Measurements from ENCODE around the gene BBS12. TPM values are rescaled to one million over a fixed set of nuclear protein-coding genes. Genes with fewer than 3 reads are reported as not detected.

The BBS12 gene
- total RNA-seq, 6 experiments from 2014 or later: 0.25 to 1.1 (median 0.65) TPM

GRCh38 chr4:122716825-122717448 is 15.6 kb upstream of the BBS12 start:
- WGBS (ENCODE audit: insufficient coverage, low coverage, low lambda C conversion rate, missing lambda C conversion rate): 10% methylated on average over 4 of the region's 4 CpGs
- peak; percentile 89 to 94 (median 91) for ATAC-seq
- no peaks in the 10 kb centered on the region for H3K9me3 ChIP-seq
- no peak overlapping the region for H3K27ac ChIP-seq
- intact Hi-C loops (cut with DNase I): no loop called here
- no peak for TF ChIP-seq POLR2A (IDR thresholded peaks at IDR 0.05)
- peak; percentile 48 to 87 (median 82) for TF ChIP-seq CTCF (IDR thresholded peaks at IDR 0.05)
- peak; percentile 65 to 72 (median 69) for DNase-seq
- no peak overlapping the region for H3K4me3 ChIP-seq
- H3K27me3 ChIP-seq: no peaks in the 10 kb centered on the region
- H3K4me1 ChIP-seq: no peaks in the 10 kb centered on the region
- no peaks in the 10 kb centered on the region for H3K36me3 ChIP-seq

GRCh38 chr4:122718281-122718680 is 14.2 kb upstream of the BBS12 start:
- ATAC-seq: no peak
- Histone ChIP-seq H3K4me1 (no peaks in the 10 kb centered on the region), H3K27ac (no peak overlapping the region), H3K9me3 (no peaks in the 10 kb centered on the region), H3K4me3 (no peak overlapping the region), H3K27me3 (no peaks in the 10 kb centered on the region), H3K36me3 (no peaks in the 10 kb centered on the region)
- DNase-seq: no peak
- intact Hi-C loops (cut with DNase I): no loop called here
- 74% methylated on average over 2 of the region's 2 CpGs for WGBS (ENCODE audit: insufficient coverage, low coverage, low lambda C conversion rate, missing lambda C conversion rate)
- no peak for TF ChIP-seq CTCF (IDR thresholded peaks at IDR 0.05)

GRCh38 chr4:122722256-122722655 is 10.2 kb upstream of the BBS12 start:
- TF ChIP-seq POLR2A (IDR thresholded peaks at IDR 0.05) (no peak), CTCF (IDR thresholded peaks at IDR 0.05) (no peak)

GRCh38 chr4:122728856-122729255 is 3.6 kb upstream of the BBS12 start:
- 86% methylated on average over 1 of the region's 1 CpG for WGBS (ENCODE audit: insufficient coverage, low coverage, low lambda C conversion rate, missing lambda C conversion rate)
- Histone ChIP-seq H3K9me3 (no peaks in the 10 kb centered on the region), H3K27me3 (no peaks in the 10 kb centered on the region), H3K4me1 (peaks cover 0 to 3% (median 2%) of the 10 kb centered on the region in 4 donors), H3K36me3 (no peaks in the 10 kb centered on the region), H3K27ac (no peak overlapping the region), H3K4me3 (no peak overlapping the region)
- intact Hi-C loops (cut with DNase I): no loop called here
- no peak for DNase-seq
- ATAC-seq: no peak
- TF ChIP-seq POLR2A (IDR thresholded peaks at IDR 0.05) (no peak), CTCF (IDR thresholded peaks at IDR 0.05) (no peak)

More at GRCh38 chr4:122722256-122722655, 10.2 kb upstream of the BBS12 start:
- Histone ChIP-seq H3K36me3 (no peaks in the 10 kb centered on the region), H3K4me3 (no peak overlapping the region), H3K27me3 (no peaks in the 10 kb centered on the region), H3K4me1 (no peaks in the 10 kb centered on the region), H3K27ac (no peak overlapping the region), H3K9me3 (no peaks in the 10 kb centered on the region)
- WGBS (ENCODE audit: insufficient coverage, low coverage, low lambda C conversion rate, missing lambda C conversion rate): 100% methylated on average over 1 of the region's 1 CpG
- intact Hi-C loops (cut with DNase I): no loop called here
- ATAC-seq (no peak), DNase-seq (no peak)
